Hepatocyte (in vitro differentiated cells): Measurements from ENCODE around the gene MRM1.

ENCODE experiments used
- EZH2 ChIP-seq: fragments of 200-600 bp; sonication (generic); IDR thresholded peaks from 2 replicates; pipeline ENCODE4 v1.6.1; 2016; ENCODE audit warnings: antibody characterized with exemption, mild to moderate bottlenecking, borderline replicate concordance
- TF ChIP-seq, protein P1 (sequence below): fragments of 200-600 bp; sonication (generic); IDR thresholded peaks from 2 replicates; pipeline ENCODE4 v1.5.1; 2016; ENCODE audit warnings: antibody characterized with exemption, mild to moderate bottlenecking; ENCODE audit not compliant: poor library complexity

DNA sequence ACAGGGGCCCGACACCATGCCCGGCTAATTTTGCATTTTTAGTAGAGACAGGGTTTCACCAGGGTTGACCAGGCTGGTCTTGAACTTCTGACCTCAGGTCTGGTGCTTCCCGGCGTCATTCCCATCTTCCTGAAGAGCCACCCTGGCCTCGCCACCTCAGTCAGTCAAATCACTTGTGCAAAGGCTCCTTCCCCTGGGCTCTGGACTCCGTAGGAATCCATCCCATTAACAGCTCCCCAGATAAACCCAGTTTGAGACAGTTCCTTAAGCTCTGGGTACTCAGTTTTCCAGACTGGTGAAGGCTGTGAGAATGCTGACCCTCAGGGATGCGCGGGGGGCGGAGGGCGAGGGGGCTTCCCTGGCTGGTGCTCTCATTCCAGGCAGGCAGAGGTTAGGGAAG lies 39.5 kb downstream of the MRM1 start:
- TF ChIP-seq, protein P1, sequence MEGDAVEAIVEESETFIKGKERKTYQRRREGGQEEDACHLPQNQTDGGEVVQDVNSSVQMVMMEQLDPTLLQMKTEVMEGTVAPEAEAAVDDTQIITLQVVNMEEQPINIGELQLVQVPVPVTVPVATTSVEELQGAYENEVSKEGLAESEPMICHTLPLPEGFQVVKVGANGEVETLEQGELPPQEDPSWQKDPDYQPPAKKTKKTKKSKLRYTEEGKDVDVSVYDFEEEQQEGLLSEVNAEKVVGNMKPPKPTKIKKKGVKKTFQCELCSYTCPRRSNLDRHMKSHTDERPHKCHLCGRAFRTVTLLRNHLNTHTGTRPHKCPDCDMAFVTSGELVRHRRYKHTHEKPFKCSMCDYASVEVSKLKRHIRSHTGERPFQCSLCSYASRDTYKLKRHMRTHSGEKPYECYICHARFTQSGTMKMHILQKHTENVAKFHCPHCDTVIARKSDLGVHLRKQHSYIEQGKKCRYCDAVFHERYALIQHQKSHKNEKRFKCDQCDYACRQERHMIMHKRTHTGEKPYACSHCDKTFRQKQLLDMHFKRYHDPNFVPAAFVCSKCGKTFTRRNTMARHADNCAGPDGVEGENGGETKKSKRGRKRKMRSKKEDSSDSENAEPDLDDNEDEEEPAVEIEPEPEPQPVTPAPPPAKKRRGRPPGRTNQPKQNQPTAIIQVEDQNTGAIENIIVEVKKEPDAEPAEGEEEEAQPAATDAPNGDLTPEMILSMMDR, result no peak
- TF ChIP-seq EZH2, result no peak
